DMS79 (cell line): ENCODE measurements around the gene SLC7A6.

ENCODE experiments used
- DNase-seq: peaks from one replicate; lab custom pipeline; 2025; lab: John Stamatoyannopoulos, UW

The SLC7A6 gene

GRCh38 chr16:68264128-68265077, at the start of gene SLC7A6:
SLC7A6 (plus strand) TSS chr16:68264526; CDS start chr16:68274727, 10,201 bp downstream.
- no peak for DNase-seq

GRCh38 chr16:68214726-68215125, 49.6 kb upstream of the SLC7A6 start:
- no peak for DNase-seq

- DNase-seq = no peak
These were observed 49.0 kb upstream of the SLC7A6 start for GRCh38 chr16:68215302-68215701.

GRCh38 chr16:68216240-68216639, 48.1 kb upstream of the SLC7A6 start:
- no peak for DNase-seq

GRCh38 chr16:68217506-68217905, 46.8 kb upstream of the SLC7A6 start:
- no peak for DNase-seq

GRCh38 chr16:68219725-68220351, 44.5 kb upstream of the SLC7A6 start:
- no peak for DNase-seq

GRCh38 chr16:68223072-68223471, 41.3 kb upstream of the SLC7A6 start:
- no peak for DNase-seq

GRCh38 chr16:68226116-68226515, 38.2 kb upstream of the SLC7A6 start:
- no peak for DNase-seq

- DNase-seq = no peak
These were observed 37.0 kb upstream of the SLC7A6 start for GRCh38 chr16:68227183-68227793.

GRCh38 chr16:68227850-68228553, 36.3 kb upstream of the SLC7A6 start:
- DNase-seq = no peak

GRCh38 chr16:68228652-68229051, 35.7 kb upstream of the SLC7A6 start:
- no peak for DNase-seq

GRCh38 chr16:68229431-68230175, 34.7 kb upstream of the SLC7A6 start:
- no peak for DNase-seq

- no peak for DNase-seq
These were observed 34.2 kb upstream of the SLC7A6 start for GRCh38 chr16:68230176-68230571.

- no peak for DNase-seq
These were observed 33.4 kb upstream of the SLC7A6 start for GRCh38 chr16:68230956-68231355.

- no peak for DNase-seq
These were observed 32.8 kb upstream of the SLC7A6 start for GRCh38 chr16:68231384-68232136.

GRCh38 chr16:68232335-68232734, 32.0 kb upstream of the SLC7A6 start:
- DNase-seq = no peak

GRCh38 chr16:68233085-68233834, 31.1 kb upstream of the SLC7A6 start:
- DNase-seq = no peak

GRCh38 chr16:68233835-68234187, 30.5 kb upstream of the SLC7A6 start:
- DNase-seq = no peak

GRCh38 chr16:68234188-68235107, 29.9 kb upstream of the SLC7A6 start:
- DNase-seq = peak; percentile 81
